ENCODE results near the gene COG7. TPM values are rescaled to one million over a fixed set of nuclear protein-coding genes. Genes with fewer than 3 reads are reported as not detected.

Gene COG7
- total RNA-seq, 4 donors from 2014 or later, result 17.5 to 22.6 (median 18.0) TPM

DNA sequence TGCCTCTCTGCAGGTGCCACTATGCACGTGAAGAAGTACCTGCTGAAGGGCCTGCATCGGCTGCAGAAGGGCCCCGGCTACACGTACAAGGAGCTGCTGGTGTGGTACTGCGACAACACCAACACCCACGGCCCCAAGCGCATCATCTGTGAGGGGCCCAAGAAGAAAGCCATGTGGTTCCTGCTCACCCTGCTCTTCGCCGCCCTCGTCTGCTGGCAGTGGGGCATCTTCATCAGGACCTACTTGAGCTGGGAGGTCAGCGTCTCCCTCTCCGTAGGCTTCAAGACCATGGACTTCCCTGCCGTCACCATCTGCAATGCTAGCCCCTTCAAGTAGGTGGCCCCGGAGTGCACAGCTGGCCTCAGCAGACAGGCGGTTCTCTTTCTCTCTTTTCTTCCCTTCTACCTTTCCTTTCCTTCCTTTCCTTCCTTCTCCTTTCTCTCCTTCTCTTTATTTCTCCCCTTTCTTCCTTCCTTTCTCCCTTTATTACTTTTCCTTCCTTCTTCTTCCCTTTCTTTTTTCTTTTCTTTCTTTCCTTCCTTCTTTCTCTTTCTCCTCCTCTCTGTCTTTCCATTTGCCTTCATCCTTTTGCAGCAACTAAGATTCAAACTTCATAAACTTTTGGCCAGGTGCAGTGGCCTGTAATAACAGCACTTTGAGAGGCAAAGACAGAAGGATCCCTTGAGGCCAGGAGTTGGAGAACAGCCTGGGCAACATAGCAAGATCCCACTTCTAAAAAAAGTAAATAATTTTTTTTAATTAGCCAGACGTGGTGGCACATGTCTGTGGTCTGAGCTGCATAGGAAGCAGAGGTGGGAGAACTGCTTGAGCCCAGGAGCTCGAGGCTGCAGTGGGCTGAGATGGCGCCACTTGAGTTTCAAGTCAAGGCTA, 104.2 kb downstream of the COG7 start:
- intact Hi-C loops (cut with DNase I; ENCODE audit: low total_unique reads), result no loop called here
- no peak for TF ChIP-seq POLR2A (IDR thresholded peaks at IDR 0.05)
- TF ChIP-seq, protein P1, sequence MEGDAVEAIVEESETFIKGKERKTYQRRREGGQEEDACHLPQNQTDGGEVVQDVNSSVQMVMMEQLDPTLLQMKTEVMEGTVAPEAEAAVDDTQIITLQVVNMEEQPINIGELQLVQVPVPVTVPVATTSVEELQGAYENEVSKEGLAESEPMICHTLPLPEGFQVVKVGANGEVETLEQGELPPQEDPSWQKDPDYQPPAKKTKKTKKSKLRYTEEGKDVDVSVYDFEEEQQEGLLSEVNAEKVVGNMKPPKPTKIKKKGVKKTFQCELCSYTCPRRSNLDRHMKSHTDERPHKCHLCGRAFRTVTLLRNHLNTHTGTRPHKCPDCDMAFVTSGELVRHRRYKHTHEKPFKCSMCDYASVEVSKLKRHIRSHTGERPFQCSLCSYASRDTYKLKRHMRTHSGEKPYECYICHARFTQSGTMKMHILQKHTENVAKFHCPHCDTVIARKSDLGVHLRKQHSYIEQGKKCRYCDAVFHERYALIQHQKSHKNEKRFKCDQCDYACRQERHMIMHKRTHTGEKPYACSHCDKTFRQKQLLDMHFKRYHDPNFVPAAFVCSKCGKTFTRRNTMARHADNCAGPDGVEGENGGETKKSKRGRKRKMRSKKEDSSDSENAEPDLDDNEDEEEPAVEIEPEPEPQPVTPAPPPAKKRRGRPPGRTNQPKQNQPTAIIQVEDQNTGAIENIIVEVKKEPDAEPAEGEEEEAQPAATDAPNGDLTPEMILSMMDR (IDR thresholded peaks at IDR 0.05), result no peak
- WGBS, 2 donors, result 65 to 66% methylated on average over 18 of the region's 18 CpGs
- H3K4me3 ChIP-seq (ENCODE audit: low read depth, poor library complexity, severe bottlenecking), result no peak overlapping the region
- DNase-seq (ENCODE audit: low spot score in 2 of 2), result no peak

DNA sequence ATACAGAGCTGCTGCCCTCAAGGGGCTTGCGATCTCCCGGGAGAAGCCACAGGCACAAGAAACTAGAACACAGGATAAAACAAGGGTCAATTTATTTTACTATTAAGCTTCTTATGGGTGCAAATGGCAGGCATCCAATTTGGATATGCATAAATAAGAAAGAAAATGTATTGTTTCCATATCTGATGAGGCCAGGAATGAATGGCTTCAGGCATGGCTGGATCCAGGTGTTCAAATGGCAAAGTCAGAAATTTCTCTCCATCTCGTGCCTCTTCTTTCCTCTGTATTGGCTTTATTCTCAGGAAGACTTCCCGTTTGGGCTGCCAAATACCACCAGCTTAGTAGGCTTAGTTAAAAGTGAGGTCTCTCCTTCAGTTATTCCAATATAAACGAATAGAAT, 107.8 kb downstream of the COG7 start:
- no peak for DNase-seq (ENCODE audit: low spot score in 2 of 2)
- no peak for TF ChIP-seq POLR2A (IDR thresholded peaks at IDR 0.05)
- TF ChIP-seq, protein P1 (IDR thresholded peaks at IDR 0.05), result no peak
- WGBS, 2 donors, result 75 to 80% methylated on average over 5 of the region's 5 CpGs
- H3K4me3 ChIP-seq (ENCODE audit: low read depth, poor library complexity, severe bottlenecking), result no peak overlapping the region
- intact Hi-C loops (cut with DNase I; ENCODE audit: low total_unique reads), result no loop called here

DNA sequence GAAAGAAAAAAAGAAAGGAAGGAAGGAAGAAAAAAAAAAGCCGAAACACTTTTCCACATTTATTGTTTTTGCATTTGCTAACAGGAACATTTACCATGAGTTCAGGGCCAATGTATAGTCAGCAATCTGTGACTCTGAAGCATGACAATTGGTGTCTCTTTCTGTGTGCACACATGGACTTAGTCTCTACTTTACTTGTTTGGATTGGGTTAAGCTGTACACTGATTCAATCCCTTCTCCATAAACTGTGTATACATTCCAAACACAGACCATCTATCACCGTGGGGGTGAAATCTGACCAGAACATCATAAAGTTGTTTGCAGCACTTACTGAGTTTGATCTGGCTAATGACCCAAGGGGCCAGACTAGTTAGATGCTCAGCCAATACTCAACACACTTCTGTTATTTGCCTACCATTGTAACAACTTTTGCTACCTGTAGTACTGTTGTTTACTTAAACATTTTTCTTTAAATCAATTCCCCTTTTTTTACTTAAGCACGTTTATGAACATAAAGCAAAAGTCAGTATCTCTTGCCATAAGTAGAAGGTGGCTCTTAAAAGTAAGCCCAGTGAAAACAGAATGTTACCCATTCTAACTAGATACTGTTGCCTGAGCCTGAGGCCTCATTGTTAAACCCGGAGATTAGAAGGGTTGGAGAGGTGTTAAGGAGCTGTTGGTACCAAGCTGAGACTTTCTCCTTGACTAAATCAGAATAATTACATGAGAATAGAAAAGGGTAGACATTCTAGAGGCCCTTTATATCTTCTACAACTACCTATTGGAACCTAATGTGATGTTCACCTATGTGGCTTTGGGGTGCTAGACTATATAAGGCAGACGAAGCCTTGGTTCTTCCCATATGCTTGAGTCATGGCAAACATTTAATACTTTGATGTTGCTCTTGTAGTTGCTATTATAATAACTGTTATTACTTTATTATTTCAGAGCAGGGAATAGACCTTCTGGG, 109.1 kb downstream of the COG7 start:
- TF ChIP-seq, protein P1 (IDR thresholded peaks at IDR 0.05), result no peak
- no peak for TF ChIP-seq POLR2A (IDR thresholded peaks at IDR 0.05)
- DNase-seq (ENCODE audit: low spot score in 2 of 2), result no peak
- intact Hi-C loops (cut with DNase I; ENCODE audit: low total_unique reads), result no loop called here
- no peak overlapping the region for H3K4me3 ChIP-seq (ENCODE audit: low read depth, poor library complexity, severe bottlenecking)
- WGBS, 2 donors, result 65 to 71% methylated on average over 5 of the region's 5 CpGs

DNA sequence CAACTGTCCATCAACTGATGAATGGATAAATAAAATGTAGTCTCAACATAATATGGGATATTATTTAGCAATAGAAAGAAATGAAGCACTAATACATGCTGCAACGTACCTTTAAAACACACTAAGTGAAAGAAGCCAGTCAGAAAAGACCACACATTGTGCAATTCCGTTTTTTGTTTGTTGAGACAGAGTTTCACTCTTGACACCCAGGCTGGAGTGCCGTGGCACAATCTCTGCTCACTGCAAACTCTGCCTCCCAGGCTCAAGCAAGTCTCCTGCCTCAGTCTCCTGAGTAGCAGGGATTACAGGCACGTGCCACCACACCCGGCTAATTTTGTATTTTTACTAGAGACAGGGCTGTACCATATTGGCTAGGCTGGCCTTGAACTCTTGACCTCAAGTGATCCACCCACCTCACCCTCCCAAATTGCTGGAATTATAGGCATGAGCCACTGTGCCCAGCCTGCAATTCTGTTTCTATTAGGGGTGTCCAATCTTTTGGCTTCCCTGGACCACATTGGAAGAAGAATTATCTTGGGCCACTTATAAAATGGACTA, 110.8 kb downstream of the COG7 start:
- intact Hi-C loops (cut with DNase I; ENCODE audit: low total_unique reads), result no loop called here
- H3K4me3 ChIP-seq (ENCODE audit: low read depth, poor library complexity, severe bottlenecking), result no peak overlapping the region
- no peak for DNase-seq (ENCODE audit: low spot score in 2 of 2)
- 58 to 68% methylated on average over 5 of the region's 5 CpGs for WGBS, 2 donors
- TF ChIP-seq, protein P1 (IDR thresholded peaks at IDR 0.05), result no peak

DNA sequence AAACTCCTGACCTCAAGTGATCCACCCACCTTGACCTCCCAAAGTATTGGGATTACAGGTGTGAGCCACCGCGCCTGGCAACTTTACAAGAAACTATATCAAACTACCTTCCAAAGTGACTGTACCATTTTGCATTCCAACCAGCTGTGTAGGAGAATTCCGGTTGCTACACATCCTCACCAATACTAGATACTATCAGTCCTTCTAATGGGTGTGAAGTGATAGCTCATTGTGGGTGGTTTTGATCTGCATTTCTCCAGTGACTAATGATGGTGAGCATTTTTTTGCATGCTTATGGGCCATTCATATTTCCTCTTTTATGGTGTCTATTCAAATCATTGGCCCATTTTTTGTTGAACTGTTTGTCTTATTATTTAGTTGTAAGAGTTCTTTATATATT, 113.2 kb downstream of the COG7 start:
- no peak for DNase-seq (ENCODE audit: low spot score in 2 of 2)
- no peak overlapping the region for H3K4me3 ChIP-seq (ENCODE audit: low read depth, poor library complexity, severe bottlenecking)
- 77 to 86% methylated on average over 3 of the region's 3 CpGs for WGBS, 2 donors
- TF ChIP-seq, protein P1 (IDR thresholded peaks at IDR 0.05), result no peak
- TF ChIP-seq POLR2A (IDR thresholded peaks at IDR 0.05), result no peak
- intact Hi-C loops (cut with DNase I; ENCODE audit: low total_unique reads), result no loop called here

Other genes with a start within 250 kb of the COG7 start
- gene SCNN1B, start 150.9 kb downstream of the COG7 start, total RNA-seq, result 10 to 100 TPM; 33.4 to 91.4 (median 76.6) TPM
- gene GGA2, start 57.3 kb upstream of the COG7 start, total RNA-seq, result 10 to 100 TPM; 40.7 to 80.4 (median 61.4) TPM
- gene EARS2, start 104.2 kb upstream of the COG7 start, total RNA-seq, result 10 to 100 TPM; 16.8 to 27.1 (median 20.7) TPM
- gene UBFD1, start 104.5 kb upstream of the COG7 start, total RNA-seq, result 10 to 100 TPM; 32.5 to 61.3 (median 42.7) TPM
- gene NDUFAB1, start 143.1 kb upstream of the COG7 start, total RNA-seq, result 10 to 100 TPM; 47.8 to 77.8 (median 56.7) TPM
- 10 to 100 TPM; 10.9 to 16.3 (median 13.0) TPM for gene PALB2, start 188.1 kb upstream of the COG7 start, total RNA-seq
- 10 to 100 TPM; 37.4 to 54.0 (median 46.7) TPM for gene DCTN5, start 188.3 kb upstream of the COG7 start, total RNA-seq
- gene PLK1, start 225.7 kb upstream of the COG7 start, total RNA-seq, result 1 to 10 TPM; 2.4 to 5.9 (median 4.4) TPM